Heart left ventricle (tissue), 16 donors: Measurements from ENCODE around the gene UGT1A9. TPM values are rescaled to one million over a fixed set of nuclear protein-coding genes. Genes with fewer than 3 reads are reported as not detected.

Source experiments
- ATAC-seq, 4 donors: fragments of 200-7000 bp; cut with Tn5 transposase; one replicate each; pipeline ENCODE4 v1.9.1; 2020 to 2022; ENCODE audit warnings: moderate library complexity in 4 of 4, mild to moderate bottlenecking in 3 of 4, moderate number of reproducible peaks in 1 of 4
- DNase-seq, 5 donors: peaks; one replicate each; pipeline ENCODE4 v3.0.0-alpha.2; 2020
- H3K27ac ChIP-seq, 12 donors: fragments of 200-600 bp; sonication (generic) in 4 of 12; one replicate each; pipeline versions ENCODE4 v1.5.0 to v1.8.0; 2016 to 2022; ENCODE audit warnings: mild to moderate bottlenecking in 2 of 12
- H3K27me3 ChIP-seq, 9 donors: fragments of 200-600 bp; sonication (generic) in 2 of 9; one replicate each; pipeline versions ENCODE4 v1.5.1 to v1.8.0; 2016 to 2022; ENCODE audit warnings: mild to moderate bottlenecking in 3 of 9
- H3K36me3 ChIP-seq, 9 donors: fragments of 200-600 bp; sonication (generic) in 2 of 9; one replicate each; pipeline versions ENCODE4 v1.5.0 to v1.8.0; 2018 to 2022; ENCODE audit warnings: mild to moderate bottlenecking in 2 of 9
- H3K4me1 ChIP-seq, 12 donors: fragments of 200-600 bp; sonication (generic) in 4 of 12; one replicate each; pipeline versions ENCODE4 v1.5.0 to v1.8.0; 2016 to 2022; ENCODE audit warnings: mild to moderate bottlenecking in 3 of 12
- H3K4me3 ChIP-seq, 12 donors: fragments of 200-600 bp; sonication (generic) in 4 of 12; one replicate each; pipeline versions ENCODE4 v1.5.0 to v1.8.0; 2017 to 2022; ENCODE audit warnings: mild to moderate bottlenecking in 9 of 12, moderate library complexity in 4 of 12
- H3K9me3 ChIP-seq, 12 donors: fragments of 200-600 bp; sonication (generic) in 4 of 12; one replicate each; pipeline versions ENCODE4 v1.5.0 to v1.8.0; 2016 to 2022; ENCODE audit warnings: mild to moderate bottlenecking in 1 of 12
- POLR2A ChIP-seq, 2 donors: fragments of 450-650 bp; IDR thresholded peaks; one replicate each; pipeline ENCODE4 v1.6.1; 2017; ENCODE audit warnings: antibody characterized with exemption in 2 of 2, mild to moderate bottlenecking in 2 of 2, moderate library complexity in 2 of 2
- WGBS, 4 donors: extraction: QIAGEN DNeasy Blood & Tissue Kit in 2 of 4; methylation state at CpG; one replicate each; pipeline versions ENCODE4 v1.1.5 to v1.1.7; 2013 to 2018; 5-methylcytosine and 5-hydroxymethylcytosine counted together
- intact Hi-C, 10 donors: fragments of 100-400 bp; cut with DNase I; formaldehyde crosslinking; loops; one replicate each; pipeline versions ENCODE4 v1.11.1 to v1.14.2; 2022
- polyA plus RNA-seq, 2 donors: library from polyadenylated mRNA; stranded (reverse); fragments of 200-250 nt; gene quantifications; one replicate each; pipeline ENCODE4 v1.2.3, GENCODE V29; 2013
- total RNA-seq, 9 donors: library from RNA; depleted of rRNA in 2 of 9; stranded (reverse); fragments of >200 nt in 2 of 9; fragmentation: NEBNext Ultra II Directional in 3 of 9; extraction: Animal tissue kit (Norgen Biotek cat#: 25700) in 3 of 9; gene quantifications; one replicate each; pipeline versions ENCODE4 v1.1.0 to v1.2.4, GENCODE V29; 2016 to 2023
- TF ChIP-seq, protein P1 (sequence below), 12 donors: fragments of 200-600 bp; sonication (generic) in 4 of 12; IDR thresholded peaks; one replicate each; pipeline versions ENCODE4 v1.5.0 to v1.8.0; 2018 to 2022; ENCODE audit warnings: antibody characterized with exemption in 12 of 12, mild to moderate bottlenecking in 5 of 12
- donor health status: ischemic (EF 13 %, LVEDD 7.1; RV severe dilation, severe dysfunction).
- donor health status: healthy with polysubstance abuse.
- donor health status: DM: no; HTN: yes; CAD: no.
- donor health status: DM: no; HTN: no; CAD: no.
- donor health status: ischemic (EF 25% LVEDD 6.9; RV normal size, moderate dysfunction).
- donor health status: ischemic (EF 25% LVEDD 5.7; RV mildly dilated, moderate dysfunction).
- donor health status: healthy.
- donor health status: DM: yes; HTN: yes; CAD: no.
- donor health status: ischemic (EF 35%, LVEDD 5.7; RV mildly dilated, moderate dysfunction).
- donor health status: nonischemic (EF 11% LVEDD 7.7; RV severe dilation, severe dysfunction).
- donor health status: DM: yes; HTN: yes; CAD: no.
- donor health status: PGD.
- donor health status: ischemic (EF 29% LVEDD 5.4; RV normal size, mild dysfunction).
- donor health status: nonischemic (EF 23%, LVEDD 6.1; RV moderate dilation, normal function).

UGT1A9 gene
- total and polyA plus RNA-seq, 11 donors, result not detected

DNA sequence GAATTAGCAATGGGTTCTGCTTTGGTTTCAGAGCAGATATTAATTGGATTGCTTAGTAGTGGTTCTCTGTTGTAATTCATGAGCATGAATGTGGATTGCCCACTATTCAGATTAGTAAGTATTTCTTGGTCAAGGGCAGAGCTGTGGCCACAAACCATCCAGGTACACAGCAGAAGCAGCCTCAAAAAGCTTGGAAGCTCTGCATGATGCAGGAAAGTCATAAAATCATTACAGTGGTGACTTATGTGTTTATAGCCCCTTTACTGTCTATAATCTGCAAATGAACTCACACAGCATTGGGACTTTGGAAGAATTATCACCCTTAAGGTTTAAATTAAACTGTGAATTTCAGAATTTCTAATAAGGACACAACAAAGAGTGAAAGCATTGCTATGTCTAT is 86.4 kb downstream of the UGT1A9 start:
- Histone ChIP-seq H3K4me1 (no peaks in the 10 kb centered on the region), H3K4me3 (no peak overlapping the region), H3K9me3 (no peaks in the 10 kb centered on the region), H3K36me3 (no peaks in the 10 kb centered on the region), H3K27me3 (peaks cover 0 to 7% (median 0%) of the 10 kb centered on the region in 9 donors), H3K27ac (no peak overlapping the region)
- DNase-seq (no peak), ATAC-seq (no peak)
- intact Hi-C loops, result no loop called here
- TF ChIP-seq POLR2A (IDR thresholded peaks at IDR 0.05), result no peak

DNA sequence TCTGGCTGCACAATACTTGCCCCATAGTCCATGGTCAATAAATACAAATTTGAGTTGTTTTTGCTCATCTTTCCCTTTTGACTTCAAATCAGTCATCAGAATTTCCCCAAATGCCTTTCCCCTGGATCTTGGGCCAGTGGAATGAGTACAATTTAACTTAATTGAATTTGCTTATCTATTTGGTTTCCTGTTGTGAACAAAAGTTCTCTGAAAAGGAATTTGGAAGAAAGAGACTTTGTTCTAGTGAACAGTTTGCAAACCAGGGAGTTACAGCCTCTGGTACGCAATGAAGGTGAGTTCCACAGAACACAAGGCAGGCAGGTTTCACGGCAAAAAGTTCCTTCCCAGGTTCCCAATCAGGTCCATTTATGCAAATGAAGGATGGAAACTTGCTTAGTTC is 87.2 kb downstream of the UGT1A9 start:
- TF ChIP-seq POLR2A (IDR thresholded peaks at IDR 0.05), result no peak
- TF ChIP-seq, protein P1, sequence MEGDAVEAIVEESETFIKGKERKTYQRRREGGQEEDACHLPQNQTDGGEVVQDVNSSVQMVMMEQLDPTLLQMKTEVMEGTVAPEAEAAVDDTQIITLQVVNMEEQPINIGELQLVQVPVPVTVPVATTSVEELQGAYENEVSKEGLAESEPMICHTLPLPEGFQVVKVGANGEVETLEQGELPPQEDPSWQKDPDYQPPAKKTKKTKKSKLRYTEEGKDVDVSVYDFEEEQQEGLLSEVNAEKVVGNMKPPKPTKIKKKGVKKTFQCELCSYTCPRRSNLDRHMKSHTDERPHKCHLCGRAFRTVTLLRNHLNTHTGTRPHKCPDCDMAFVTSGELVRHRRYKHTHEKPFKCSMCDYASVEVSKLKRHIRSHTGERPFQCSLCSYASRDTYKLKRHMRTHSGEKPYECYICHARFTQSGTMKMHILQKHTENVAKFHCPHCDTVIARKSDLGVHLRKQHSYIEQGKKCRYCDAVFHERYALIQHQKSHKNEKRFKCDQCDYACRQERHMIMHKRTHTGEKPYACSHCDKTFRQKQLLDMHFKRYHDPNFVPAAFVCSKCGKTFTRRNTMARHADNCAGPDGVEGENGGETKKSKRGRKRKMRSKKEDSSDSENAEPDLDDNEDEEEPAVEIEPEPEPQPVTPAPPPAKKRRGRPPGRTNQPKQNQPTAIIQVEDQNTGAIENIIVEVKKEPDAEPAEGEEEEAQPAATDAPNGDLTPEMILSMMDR (IDR thresholded peaks at IDR 0.05), result no peak
- DNase-seq, result no peak
- no peaks in the 10 kb centered on the region for H3K36me3 ChIP-seq
- 77 to 88% (median 81%) methylated on average over 2 of the region's 2 CpGs for WGBS, 4 donors
- intact Hi-C loops, result loop anchor here in 1 of 10 donors (1.0 kb wide), 1 partner anchor 11 kb away; no protein-coding TSS in a partner anchor
- H3K27me3 ChIP-seq, result peaks cover 0 to 8% (median 0%) of the 10 kb centered on the region in 9 donors
- H3K9me3 ChIP-seq, result no peaks in the 10 kb centered on the region
- H3K4me1 ChIP-seq, result no peaks in the 10 kb centered on the region
- no peak overlapping the region for H3K4me3 ChIP-seq
- ATAC-seq, result no peak
- no peak overlapping the region for H3K27ac ChIP-seq

DNA sequence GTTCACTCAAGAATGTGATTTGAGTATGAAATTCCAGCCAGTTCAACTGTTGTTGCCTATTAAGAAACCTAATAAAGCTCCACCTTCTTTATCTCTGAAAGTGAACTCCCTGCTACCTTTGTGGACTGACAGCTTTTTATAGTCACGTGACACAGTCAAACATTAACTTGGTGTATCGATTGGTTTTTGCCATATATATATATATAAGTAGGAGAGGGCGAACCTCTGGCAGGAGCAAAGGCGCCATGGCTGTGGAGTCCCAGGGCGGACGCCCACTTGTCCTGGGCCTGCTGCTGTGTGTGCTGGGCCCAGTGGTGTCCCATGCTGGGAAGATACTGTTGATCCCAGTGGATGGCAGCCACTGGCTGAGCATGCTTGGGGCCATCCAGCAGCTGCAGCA is 88.3 kb downstream of the UGT1A9 start, which contains the start of gene UGT1A1:
Gene UGT1A1 (plus strand): TSS at position 228 of the 400 bp plus-strand sequence. CDS start 18 bp downstream, at position 246.
- intact Hi-C loops, result no loop called here
- Histone ChIP-seq H3K9me3 (no peaks in the 10 kb centered on the region), H3K36me3 (no peaks in the 10 kb centered on the region), H3K4me3 (no peak within 1 kb of the TSS), H3K27me3 (peaks cover 0 to 16% (median 0%) of the 10 kb centered on the region in 9 donors), H3K4me1 (no peaks in the 10 kb centered on the region), H3K27ac (no peak within 1 kb of the TSS)
- ATAC-seq, result no peak
- WGBS, 4 donors, result 82 to 94% (median 91%) methylated on average over 6 of the region's 6 CpGs
- TF ChIP-seq, protein P1 (IDR thresholded peaks at IDR 0.05), result no peak
- no peak for TF ChIP-seq POLR2A (IDR thresholded peaks at IDR 0.05)
- no peak for DNase-seq

DNA sequence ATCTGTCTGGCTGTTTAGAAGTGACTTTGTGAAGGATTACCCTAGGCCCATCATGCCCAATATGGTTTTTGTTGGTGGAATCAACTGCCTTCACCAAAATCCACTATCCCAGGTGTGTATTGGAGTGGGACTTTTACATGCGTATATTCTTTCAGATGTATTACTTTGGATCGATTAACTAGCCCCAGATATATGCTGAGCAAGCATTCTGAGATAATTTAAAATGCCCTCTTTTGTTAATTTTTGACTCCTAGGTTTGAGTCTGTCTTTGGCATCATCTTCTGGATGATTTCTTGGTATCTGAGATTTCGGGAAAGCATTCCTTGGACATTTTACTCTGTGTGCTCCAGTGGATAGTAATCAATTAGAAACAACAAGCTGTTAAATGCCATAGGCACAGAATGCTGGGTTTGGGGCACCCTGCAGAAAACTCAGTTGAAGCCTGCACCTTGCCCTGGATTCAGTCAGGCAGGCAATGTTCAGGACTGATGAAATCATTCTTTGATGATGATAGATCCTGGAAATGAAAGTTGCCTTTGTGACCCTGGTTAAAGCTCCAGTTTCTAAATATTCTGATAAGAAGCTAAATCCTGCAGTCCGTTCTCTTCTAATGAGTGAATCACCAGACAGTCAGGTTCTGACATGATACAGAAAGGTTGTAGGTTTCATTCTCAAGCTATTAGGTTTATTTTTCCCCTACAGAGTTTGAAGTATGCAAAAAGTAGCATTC is 89.5 kb downstream of the UGT1A9 start:
- no peak overlapping the region for H3K27ac ChIP-seq
- intact Hi-C loops, result no loop called here
- H3K4me1 ChIP-seq, result no peaks in the 10 kb centered on the region
- DNase-seq, result no peak
- no peak for TF ChIP-seq POLR2A (IDR thresholded peaks at IDR 0.05)
- TF ChIP-seq, protein P1 (IDR thresholded peaks at IDR 0.05), result no peak
- ATAC-seq, result no peak
- H3K9me3 ChIP-seq, result no peaks in the 10 kb centered on the region
- no peaks in the 10 kb centered on the region for H3K36me3 ChIP-seq
- H3K27me3 ChIP-seq, result peaks cover 0 to 18% (median 0%) of the 10 kb centered on the region in 9 donors
- H3K4me3 ChIP-seq, result no peak overlapping the region
- WGBS, 4 donors, result 68 to 77% (median 73%) methylated on average over 4 of the region's 4 CpGs
